ENCODE measurements around the gene PCP2. TPM values are rescaled to one million over a fixed set of nuclear protein-coding genes. Genes with fewer than 3 reads are reported as not detected.

PCP2 gene
- total and polyA plus RNA-seq, 2 of the 8 experiments (the other 6 are each of a cell fraction or from before 2014, with no cell fraction given): not detected

DNA sequence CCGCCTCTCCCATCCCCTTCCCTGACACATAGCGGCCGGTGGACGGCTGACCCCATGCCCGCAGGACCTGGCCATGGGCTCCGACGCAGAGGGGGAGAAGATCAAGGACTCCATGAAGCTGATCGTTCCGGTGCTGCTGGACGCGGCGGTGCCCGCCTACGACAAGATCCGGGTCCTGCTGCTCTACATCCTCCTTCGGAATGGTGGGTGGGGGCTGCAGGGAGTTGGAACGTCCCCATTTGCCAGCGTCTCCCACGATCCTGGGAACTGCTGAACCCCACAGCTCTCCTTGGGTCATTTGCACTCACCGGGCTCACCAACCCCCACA is 11.0 kb upstream of the PCP2 start:
- Histone ChIP-seq H3K4me3 (ENCODE audit: extremely low read depth in 1 of 4, insufficient read depth in 2 of 4, low read depth in 3 of 4, low read length in 4 of 4) (no peak overlapping the region), H4K20me1 (replicated peaks in 1 of 2; ENCODE audit: control insufficient read depth in 1 of 2, insufficient read depth in 2 of 2, low read length in 2 of 2) (peaks cover 0 to 16% of the 10 kb centered on the region in 2 experiments), H3K36me3 (ENCODE audit: control insufficient read depth in 2 of 4, insufficient read depth in 4 of 4, low read length in 3 of 4) (peaks cover 0 to 6% (median 2%) of the 10 kb centered on the region in 4 experiments; a peak in 2 of 8 replicates), H2BK12ac (ENCODE audit: low read depth, low read length) (no peak overlapping the region), H3K56ac (replicated peaks; ENCODE audit: insufficient read length, low read depth, low read length) (no peak overlapping the region), H3K4me1 (replicated peaks in 1 of 4; ENCODE audit: control insufficient read depth in 3 of 4, insufficient read depth in 4 of 4, low read length in 3 of 4) (peaks cover 0 to 5% (median 0%) of the 10 kb centered on the region in 4 experiments; a peak in 2 of 7 replicates), H2AFZ (ENCODE audit: low read length) (no peak overlapping the region), H2BK120ac (replicated peaks; ENCODE audit: low read depth, low read length) (no peak overlapping the region), H3K9me3 (ENCODE audit: insufficient read depth in 2 of 2, low read depth in 1 of 2, low read length in 1 of 2) (no peaks in the 10 kb centered on the region; a peak in 1 of 4 replicates), H2BK15ac (ENCODE audit: low read length) (no peak overlapping the region), H3K27me3 (replicated peaks in 1 of 4; ENCODE audit: control insufficient read depth in 3 of 4, extremely low read depth in 1 of 4, insufficient read depth in 3 of 4, low read length in 3 of 4) (no peaks in the 10 kb centered on the region; a peak in 1 of 7 replicates), H4K8ac (ENCODE audit: extremely low read depth, insufficient read depth, low read length) (no peak overlapping the region; the same call in 1 of the 2 replicates), H3K4ac (replicated peaks; ENCODE audit: insufficient read length, low read depth, low read length) (no peak overlapping the region), H3K79me1 (ENCODE audit: low read depth, low read length) (no peaks in the 10 kb centered on the region; the same call in 1 of the 2 replicates), H3K9ac (replicated peaks in 1 of 4; ENCODE audit: extremely low read depth in 1 of 4, low read depth in 3 of 4, low read length in 3 of 4) (no peak overlapping the region), H3K79me2 (ENCODE audit: control insufficient read depth in 1 of 2, insufficient read depth in 2 of 2, low read length in 2 of 2) (peaks cover 0 to 3% of the 10 kb centered on the region in 2 experiments; a peak in 1 of 4 replicates), H3K4me2 (ENCODE audit: insufficient read depth in 1 of 2, low read depth in 2 of 2, low read length in 2 of 2) (no peak overlapping the region), H2BK20ac (ENCODE audit: low read length) (peak overlapping the region; percentile 72; the same call in 1 of the 2 replicates), H3K23me2 (ENCODE audit: low read depth, low read length) (peaks cover 5% of the 10 kb centered on the region; the same call in 1 of the 2 replicates), H3K27ac (ENCODE audit: low read depth, low read length) (no peak overlapping the region), H2AK5ac (ENCODE audit: low read depth, low read length) (no peak overlapping the region), H4K5ac (ENCODE audit: insufficient read length, low read depth, low read length) (no peak overlapping the region), H3K18ac (ENCODE audit: extremely low read depth, low read length) (no peak overlapping the region), H3K14ac (ENCODE audit: insufficient read length) (no peak overlapping the region), H3K23ac (ENCODE audit: insufficient read length) (no peak overlapping the region), H4K91ac (replicated peaks; ENCODE audit: insufficient read length, low read length) (no peak overlapping the region), H2BK5ac (ENCODE audit: low read depth, low read length) (no peak overlapping the region)
- ChIA-PET CTCF (ENCODE audit: partially characterized antibody) (interaction anchor here (1.0 to 1.8 kb wide), 5 partner anchors 11 to 156 kb away, joined by 4 to 7 read pairs (median 4); no protein-coding TSS in a partner anchor), POLR2A (ENCODE audit: partially characterized antibody) (interaction anchor here (1.0 to 1.8 kb wide), 2 partner anchors 24 to 175 kb away, joined by 3 to 8 read pairs; no protein-coding TSS in a partner anchor)
- WGBS, 2 experiments (ENCODE audit: extremely low coverage in 1 of 2, insufficient coverage in 1 of 2, insufficient read length in 1 of 2, insufficient replicate concordance in 2 of 2, low coverage in 1 of 2, low lambda C conversion rate in 2 of 2, missing lambda C conversion rate in 1 of 2): 92% methylated on average over 16 of the region's 20 CpGs; no CpG with 5 or more reads in 1 of the 2 experiments
- FAIRE-seq: no peak
- no peak for DNase-seq (ENCODE audit: low read depth in 1 of 2, low spot score in 2 of 2)
- TF ChIP-seq KDM4A (IDR thresholded peaks at IDR 0.05; ENCODE audit: low read depth, low read length, severe bottlenecking): no peak
- TF ChIP-seq, protein P1, sequence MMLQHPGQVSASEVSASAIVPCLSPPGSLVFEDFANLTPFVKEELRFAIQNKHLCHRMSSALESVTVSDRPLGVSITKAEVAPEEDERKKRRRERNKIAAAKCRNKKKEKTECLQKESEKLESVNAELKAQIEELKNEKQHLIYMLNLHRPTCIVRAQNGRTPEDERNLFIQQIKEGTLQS (IDR thresholded peaks at IDR 0.05; ENCODE audit: insufficient read depth, low read depth, low read length): no peak
